ENCODE results near the gene NEUROD1.

DNA sequence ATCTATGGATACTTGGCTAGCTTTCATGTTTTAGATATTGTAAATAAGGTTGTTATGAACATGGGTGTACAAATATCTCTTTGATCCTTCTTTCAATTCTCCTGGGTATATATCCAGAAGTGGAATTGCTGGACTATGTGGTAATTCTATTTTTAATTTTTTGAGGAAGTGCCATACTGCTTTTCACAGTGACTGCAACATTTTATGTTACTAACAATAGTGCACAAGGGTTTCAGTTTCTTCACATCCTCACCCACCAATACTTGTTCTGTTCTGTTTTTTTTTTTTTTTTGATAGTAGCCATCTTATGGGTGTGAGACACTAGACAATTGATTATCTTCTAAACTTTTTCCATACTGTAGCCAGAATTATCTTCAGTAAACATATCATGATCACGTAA lies 17.3 kb upstream of the NEUROD1 start:
- TF ChIP-seq POLR2A (IDR thresholded peaks at IDR 0.05; ENCODE audit: low read length): no peak
- no peak for TF ChIP-seq GATA1 (IDR thresholded peaks at IDR 0.05; ENCODE audit: low read depth, low read length)
